ENCODE measurements around the gene JAGN1.
A peak's percentile ranks its signal among the peaks of the same experiment; 100 is the strongest.
"Not testable (repeated sequence)": the region's sequence is repeated elsewhere in the genome, so short reads cannot be mapped to it uniquely, and the experiment has no call there.

The JAGN1 gene

DNA sequence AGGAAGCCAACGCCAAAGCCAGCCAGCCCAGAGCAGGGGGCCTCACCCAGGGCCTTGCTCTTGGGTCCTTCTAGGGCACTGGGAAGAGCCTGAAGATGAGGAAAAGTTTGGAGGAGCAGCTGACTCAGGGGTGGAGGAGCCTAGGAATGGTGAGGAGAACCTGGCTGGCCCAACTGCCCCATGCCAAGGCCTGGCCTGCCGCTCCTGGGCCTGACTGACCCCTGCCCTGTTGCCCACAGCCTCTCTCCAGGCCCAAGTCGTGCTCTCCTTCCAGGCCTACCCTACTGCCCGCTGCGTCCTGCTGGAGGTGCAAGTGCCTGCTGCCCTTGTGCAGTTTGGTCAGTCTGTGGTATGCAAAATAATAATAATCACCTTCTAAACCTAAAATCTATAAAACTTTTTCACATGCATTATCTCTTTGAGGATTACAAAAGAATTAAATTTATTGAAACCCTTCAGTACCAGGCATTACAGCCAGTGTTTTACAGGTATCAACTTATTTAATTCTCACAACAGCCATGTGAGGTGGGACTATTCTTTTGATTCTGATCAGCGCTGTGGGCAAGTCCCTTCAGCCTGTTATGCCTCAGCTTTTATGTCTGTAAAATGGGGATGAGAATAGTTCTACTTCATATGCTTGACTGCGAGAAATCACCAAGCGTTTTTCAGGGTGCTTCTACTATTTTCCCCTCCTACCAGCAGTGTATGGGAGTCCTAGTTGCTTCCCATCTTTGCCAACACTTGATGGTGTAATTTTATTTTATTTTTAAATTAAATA, 28.0 kb downstream of the JAGN1 start:
- DNase-seq (ENCODE audit: low read depth) = no peak

DNA sequence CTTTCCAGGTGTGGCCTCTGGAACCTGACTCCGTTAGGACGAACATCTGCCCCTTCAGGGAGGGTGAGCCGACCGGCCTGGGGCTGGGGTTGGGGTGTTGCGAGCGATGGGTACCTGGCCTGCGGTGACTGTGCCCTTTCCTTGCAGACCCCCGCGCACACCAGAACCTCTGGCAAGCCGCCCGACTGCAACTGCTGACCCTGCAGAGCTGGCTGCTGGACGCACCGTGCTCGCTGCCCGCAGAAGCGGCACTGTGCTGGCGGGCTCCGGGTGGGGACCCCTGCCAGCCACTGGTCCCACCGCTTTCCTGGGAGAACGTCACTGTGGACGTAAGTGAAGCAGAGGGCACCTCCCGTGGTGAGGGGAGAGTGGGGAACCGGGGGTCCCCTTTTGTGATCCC, 37.7 kb downstream of the JAGN1 start:
- DNase-seq (ENCODE audit: low read depth) = no peak

- DNase-seq (ENCODE audit: low read depth) = no peak
Observed at GRCh38 chr3:9930804-9931418, 40.5 kb downstream of the JAGN1 start.

DNA sequence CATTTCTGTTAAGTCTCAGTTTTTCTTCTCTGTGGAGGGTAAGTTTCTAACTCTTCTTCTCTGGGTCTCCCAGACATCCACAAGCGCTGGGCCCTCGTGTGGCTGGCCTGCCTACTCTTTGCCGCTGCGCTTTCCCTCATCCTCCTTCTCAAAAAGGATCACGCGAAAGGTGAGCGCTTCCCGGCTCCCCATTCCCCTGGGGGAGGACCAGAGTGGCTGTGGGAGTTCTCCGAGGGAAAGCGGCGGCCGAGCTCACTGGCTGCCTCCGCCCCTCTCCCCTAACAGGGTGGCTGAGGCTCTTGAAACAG, 42.1 kb downstream of the JAGN1 start:
- no peak for DNase-seq (ENCODE audit: low read depth)

GRCh38 chr3:9932843-9933560, 42.6 kb downstream of the JAGN1 start:
- peak; percentile 82 for DNase-seq (ENCODE audit: low read depth)

- DNase-seq (ENCODE audit: low read depth) = peak; percentile 95
Observed at GRCh38 chr3:9933561-9934234, 43.3 kb downstream of the JAGN1 start, which contains the start of gene CRELD1. CRELD1 (plus strand) TSS chr3:9933834; CDS start chr3:9934439, 605 bp downstream.

- DNase-seq (ENCODE audit: low read depth) = no peak
Observed at GRCh38 chr3:9934235-9934621, 43.8 kb downstream of the JAGN1 start.

DNA sequence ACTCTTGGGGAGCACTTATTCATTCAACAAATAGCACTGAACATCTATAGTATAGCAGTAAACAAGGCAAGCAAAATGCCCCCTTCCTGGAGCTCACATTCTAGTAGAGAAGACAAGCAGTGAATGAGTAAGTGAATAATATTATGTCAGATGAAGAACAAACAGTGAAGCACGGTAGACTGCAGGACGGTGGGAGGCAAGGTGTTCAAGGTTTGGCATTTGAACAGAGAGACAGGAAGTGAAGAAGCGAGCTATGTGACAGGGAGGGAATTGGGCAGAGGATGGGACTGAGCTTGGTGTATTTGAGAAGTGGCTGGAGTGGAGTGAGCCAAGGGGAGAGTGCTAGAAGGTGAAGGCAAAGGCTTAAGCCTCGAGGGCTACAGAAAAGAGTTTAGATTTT, 44.6 kb downstream of the JAGN1 start:
- DNase-seq (ENCODE audit: low read depth) = no peak

- no peak for DNase-seq (ENCODE audit: low read depth)
Observed at GRCh38 chr3:9935966-9936510, 45.6 kb downstream of the JAGN1 start.

DNA sequence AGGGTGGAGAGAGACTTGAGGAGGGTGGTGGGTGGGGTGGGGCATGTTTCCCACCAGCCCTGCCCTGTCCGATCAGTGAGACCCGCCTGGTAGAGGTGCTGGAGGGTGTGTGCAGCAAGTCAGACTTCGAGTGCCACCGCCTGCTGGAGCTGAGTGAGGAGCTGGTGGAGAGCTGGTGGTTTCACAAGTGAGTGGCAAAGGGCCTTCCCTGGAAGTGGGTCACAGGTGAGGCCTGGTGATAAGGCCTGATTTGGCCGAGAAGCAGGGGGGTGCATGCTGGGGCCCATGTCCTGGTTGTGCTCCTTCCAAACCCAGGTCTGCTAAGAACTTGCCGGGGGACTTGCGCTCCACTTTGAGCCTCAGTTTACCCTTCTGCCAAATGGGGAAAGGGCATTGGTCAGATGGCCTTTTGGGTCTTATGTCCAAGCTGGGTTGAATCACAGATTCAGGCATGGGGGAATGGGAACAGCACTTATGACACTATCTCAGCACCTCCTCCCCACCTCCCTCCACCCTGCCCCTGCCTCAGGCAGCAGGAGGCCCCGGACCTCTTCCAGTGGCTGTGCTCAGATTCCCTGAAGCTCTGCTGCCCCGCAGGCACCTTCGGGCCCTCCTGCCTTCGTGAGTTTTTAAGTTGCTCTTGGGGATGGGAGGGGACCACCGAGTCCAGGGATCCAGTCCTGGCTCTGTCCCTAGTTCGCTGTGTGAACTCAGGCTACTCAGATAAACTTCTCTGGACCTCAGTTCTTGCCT, 47.3 kb downstream of the JAGN1 start:
- no peak for DNase-seq (ENCODE audit: low read depth)

GRCh38 chr3:9938966-9939365, 48.6 kb downstream of the JAGN1 start:
- no peak for DNase-seq (ENCODE audit: low read depth)

GRCh38 chr3:9939906-9940305, 49.5 kb downstream of the JAGN1 start:
- not testable (repeated sequence) for DNase-seq (ENCODE audit: low read depth)

GRCh38 chr3:9940746-9941145, 50.3 kb downstream of the JAGN1 start:
- no peak for DNase-seq (ENCODE audit: low read depth)

DNA sequence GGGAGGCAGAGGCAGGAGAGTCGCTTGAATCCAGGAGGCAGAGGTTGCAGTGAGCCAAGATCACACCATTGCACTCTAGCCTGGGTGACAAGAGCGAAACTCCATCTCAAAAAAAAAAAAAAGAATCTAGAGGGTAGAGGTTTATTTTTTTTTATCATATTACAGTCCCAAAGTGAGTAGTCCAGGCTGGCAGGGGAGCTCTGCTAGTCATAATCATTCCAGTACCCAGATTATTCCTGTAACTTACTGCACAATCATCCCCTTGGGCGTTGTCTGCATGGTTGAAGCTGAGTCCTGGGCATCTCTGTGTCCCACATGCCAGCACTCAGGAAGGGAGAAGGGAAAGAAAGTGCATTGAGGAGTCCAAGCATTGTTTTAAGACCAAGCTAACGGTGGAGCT, 51.8 kb downstream of the JAGN1 start:
- DNase-seq (ENCODE audit: low read depth) = no peak

- DNase-seq (ENCODE audit: low read depth) = no peak
Observed at GRCh38 chr3:9942934-9943690, 52.7 kb downstream of the JAGN1 start.
